Glutamatergic neuron (in vitro differentiated cells): ENCODE results near the gene PPP1R9A. TPM values are rescaled to one million over a fixed set of nuclear protein-coding genes. Genes with fewer than 3 reads are reported as not detected.

ENCODE experiments used
- DNase-seq: peaks from one replicate; pipeline ENCODE4 v3.0.0; 2022
- H3K27ac Mint-ChIP-seq: one replicate; pipeline ENCODE4 v1.8.0; 2020; ENCODE audit warnings: mild to moderate bottlenecking, mixed read lengths, inconsistent platforms; ENCODE audit not compliant: unreplicated experiment
- H3K27me3 Mint-ChIP-seq: one replicate; pipeline ENCODE4 v1.8.0; 2020; ENCODE audit warnings: mild to moderate bottlenecking, moderate library complexity, mixed read lengths, inconsistent platforms; ENCODE audit not compliant: unreplicated experiment
- H3K36me3 Mint-ChIP-seq: one replicate; pipeline ENCODE4 v1.8.0; 2020; ENCODE audit warnings: mild to moderate bottlenecking, mixed read lengths, inconsistent platforms; ENCODE audit not compliant: unreplicated experiment
- H3K4me1 Mint-ChIP-seq: one replicate; pipeline ENCODE4 v1.8.0; 2020; ENCODE audit warnings: mild to moderate bottlenecking, low read depth, mixed read lengths, inconsistent platforms; ENCODE audit not compliant: unreplicated experiment
- H3K4me3 Mint-ChIP-seq: one replicate; pipeline ENCODE4 v1.8.0; 2020; ENCODE audit warnings: mild to moderate bottlenecking, mixed read lengths, inconsistent platforms; ENCODE audit not compliant: unreplicated experiment
- H3K9me3 Mint-ChIP-seq: one replicate; pipeline ENCODE4 v1.8.0; 2020; ENCODE audit warnings: mild to moderate bottlenecking, moderate library complexity, mixed read lengths, inconsistent platforms; ENCODE audit not compliant: unreplicated experiment
- CTCF ChIP-seq: fragments of 200-600 bp; sonication (generic); IDR thresholded peaks from one replicate; pipeline ENCODE4 v1.5.0; 2021; ENCODE audit not compliant: partially characterized antibody, unreplicated experiment
- total RNA-seq: library from RNA; stranded (reverse); fragmentation: NEBNext Ultra II Directional; extraction: Animal tissue kit (Norgen Biotek cat#: 25700); gene quantifications from one replicate; pipeline ENCODE4 v1.2.1, GENCODE V29; 2021; ENCODE audit not compliant: unreplicated experiment

PPP1R9A gene
- total RNA-seq, 1 donor from 2014 or later: 14.7 TPM

- H3K9me3 Mint-ChIP-seq: peaks cover 6% of the 10 kb centered on the region
- H3K4me1 Mint-ChIP-seq: peaks cover 29% of the 10 kb centered on the region
- no peak overlapping the region for H3K27ac Mint-ChIP-seq
- peaks cover 4% of the 10 kb centered on the region for H3K27me3 Mint-ChIP-seq
- DNase-seq: no peak
- peaks cover 5% of the 10 kb centered on the region for H3K36me3 Mint-ChIP-seq
- no peak for TF ChIP-seq CTCF
- H3K4me3 Mint-ChIP-seq: no peak overlapping the region
These were observed 409.2 kb downstream of the PPP1R9A start for GRCh38 chr7:95316588-95316987.

GRCh38 chr7:95317546-95317945 is 410.2 kb downstream of the PPP1R9A start:
- H3K27ac Mint-ChIP-seq: peak overlapping the region; percentile 99
- no peak overlapping the region for H3K4me3 Mint-ChIP-seq
- DNase-seq: no peak
- TF ChIP-seq CTCF: no peak
- peaks cover 6% of the 10 kb centered on the region for H3K9me3 Mint-ChIP-seq
- H3K4me1 Mint-ChIP-seq: peaks cover 29% of the 10 kb centered on the region
- H3K27me3 Mint-ChIP-seq: peaks cover 4% of the 10 kb centered on the region
- H3K36me3 Mint-ChIP-seq: peaks cover 5% of the 10 kb centered on the region

GRCh38 chr7:95317966-95318365 is 410.6 kb downstream of the PPP1R9A start:
- DNase-seq: no peak
- Mint-ChIP-seq H3K36me3 (peaks cover 5% of the 10 kb centered on the region), H3K27me3 (peaks cover 4% of the 10 kb centered on the region), H3K9me3 (peaks cover 6% of the 10 kb centered on the region), H3K27ac (peak overlapping the region; percentile 99), H3K4me3 (peak overlapping the region; percentile 16), H3K4me1 (peaks cover 31% of the 10 kb centered on the region)
- TF ChIP-seq CTCF: no peak

GRCh38 chr7:95318501-95319100 is 411.2 kb downstream of the PPP1R9A start:
- Mint-ChIP-seq H3K4me1 (peaks cover 32% of the 10 kb centered on the region), H3K4me3 (no peak overlapping the region), H3K9me3 (peaks cover 6% of the 10 kb centered on the region), H3K36me3 (peaks cover 4% of the 10 kb centered on the region), H3K27me3 (peaks cover 4% of the 10 kb centered on the region), H3K27ac (peak overlapping the region; percentile 99)
- DNase-seq: peak; percentile 33
- TF ChIP-seq CTCF: no peak

- DNase-seq: no peak
- H3K36me3 Mint-ChIP-seq: no peaks in the 10 kb centered on the region
- peak overlapping the region; percentile 99 for H3K27ac Mint-ChIP-seq
- no peak for TF ChIP-seq CTCF
- H3K4me3 Mint-ChIP-seq: no peak overlapping the region
- peaks cover 5% of the 10 kb centered on the region for H3K9me3 Mint-ChIP-seq
- peaks cover 32% of the 10 kb centered on the region for H3K4me1 Mint-ChIP-seq
- peaks cover 4% of the 10 kb centered on the region for H3K27me3 Mint-ChIP-seq
These were observed 412.2 kb downstream of the PPP1R9A start for GRCh38 chr7:95319570-95319969.
